ENCODE data around the gene CCL11.

- TF ChIP-seq POLR2A (IDR thresholded peaks at IDR 0.05; ENCODE audit: low read length) (no peak), GATA1 (IDR thresholded peaks at IDR 0.05; ENCODE audit: low read depth, low read length) (no peak)
These were observed 36.1 kb upstream of the CCL11 start for GRCh38 chr17:34249478-34249877.

Data from erythroblast (primary cell).